Nephron (organoid): ENCODE results near the gene NOP56.

ENCODE experiments used
- H3K27ac Mint-ChIP-seq, 3 experiments: 2 replicates each; pipeline ENCODE4 v1.8.0; 2020; ENCODE audit warnings: mixed read lengths in 3 of 3, mild to moderate bottlenecking in 2 of 3, moderate library complexity in 1 of 3
- H3K27me3 Mint-ChIP-seq: 2 replicates; pipeline ENCODE4 v1.8.0; 2021; ENCODE audit warnings: low read depth, mild to moderate bottlenecking, moderate library complexity, mixed read lengths
- H3K36me3 Mint-ChIP-seq: 2 replicates; pipeline ENCODE4 v1.8.0; 2020; ENCODE audit warnings: low read depth, mixed read lengths
- H3K4me1 Mint-ChIP-seq: 2 replicates; pipeline ENCODE4 v1.8.0; 2020; ENCODE audit warnings: mixed read lengths
- H3K4me3 Mint-ChIP-seq, 3 experiments: 2 replicates each; pipeline ENCODE4 v1.8.0; 2020; ENCODE audit warnings: mild to moderate bottlenecking in 3 of 3, mixed read lengths in 3 of 3, moderate library complexity in 2 of 3
- H3K9me3 Mint-ChIP-seq: 2 replicates; pipeline ENCODE4 v1.8.0; 2020; ENCODE audit warnings: mixed read lengths
- TF ChIP-seq, protein P1 (sequence below), 3 experiments: fragments of 200-600 bp; sonication (generic); IDR thresholded peaks; one replicate each; pipeline ENCODE4 v1.5.0; 2021; ENCODE audit warnings: antibody characterized with exemption in 3 of 3; ENCODE audit not compliant: unreplicated experiment in 3 of 3

Gene NOP56

GRCh38 chr20:2618815-2619214, 33.6 kb upstream of the NOP56 start:
- Mint-ChIP-seq H3K27ac (no peak overlapping the region), H3K9me3 (peaks cover 10% of the 10 kb centered on the region), H3K4me1 (no peaks in the 10 kb centered on the region), H3K4me3 (no peak overlapping the region), H3K27me3 (peaks cover 14% of the 10 kb centered on the region), H3K36me3 (no peaks in the 10 kb centered on the region)
- TF ChIP-seq, protein P1, sequence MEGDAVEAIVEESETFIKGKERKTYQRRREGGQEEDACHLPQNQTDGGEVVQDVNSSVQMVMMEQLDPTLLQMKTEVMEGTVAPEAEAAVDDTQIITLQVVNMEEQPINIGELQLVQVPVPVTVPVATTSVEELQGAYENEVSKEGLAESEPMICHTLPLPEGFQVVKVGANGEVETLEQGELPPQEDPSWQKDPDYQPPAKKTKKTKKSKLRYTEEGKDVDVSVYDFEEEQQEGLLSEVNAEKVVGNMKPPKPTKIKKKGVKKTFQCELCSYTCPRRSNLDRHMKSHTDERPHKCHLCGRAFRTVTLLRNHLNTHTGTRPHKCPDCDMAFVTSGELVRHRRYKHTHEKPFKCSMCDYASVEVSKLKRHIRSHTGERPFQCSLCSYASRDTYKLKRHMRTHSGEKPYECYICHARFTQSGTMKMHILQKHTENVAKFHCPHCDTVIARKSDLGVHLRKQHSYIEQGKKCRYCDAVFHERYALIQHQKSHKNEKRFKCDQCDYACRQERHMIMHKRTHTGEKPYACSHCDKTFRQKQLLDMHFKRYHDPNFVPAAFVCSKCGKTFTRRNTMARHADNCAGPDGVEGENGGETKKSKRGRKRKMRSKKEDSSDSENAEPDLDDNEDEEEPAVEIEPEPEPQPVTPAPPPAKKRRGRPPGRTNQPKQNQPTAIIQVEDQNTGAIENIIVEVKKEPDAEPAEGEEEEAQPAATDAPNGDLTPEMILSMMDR (IDR thresholded peaks at IDR 0.05; ENCODE audit: unreplicated experiment in 3 of 3) = no peak

DNA sequence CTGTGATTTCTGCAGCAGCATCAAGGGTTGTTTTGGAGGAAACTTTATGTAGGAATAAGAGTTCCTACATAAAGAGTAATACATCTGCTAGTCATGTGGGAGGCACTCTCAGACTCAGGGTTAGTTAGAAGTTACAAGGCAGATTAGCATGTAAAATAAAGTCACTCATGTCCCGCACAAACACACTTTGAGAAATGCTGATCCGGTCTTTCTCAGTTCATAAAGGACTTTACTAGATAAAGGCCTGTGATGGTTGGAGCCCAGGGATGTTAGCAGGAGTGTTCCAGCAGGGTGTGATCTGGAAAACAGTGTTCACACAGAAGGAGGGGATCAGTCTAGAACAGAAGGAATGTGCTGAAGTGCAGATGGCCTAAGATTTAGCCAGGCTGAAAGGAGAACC, 33.1 kb upstream of the NOP56 start:
- H3K4me3 Mint-ChIP-seq = no peak overlapping the region

DNA sequence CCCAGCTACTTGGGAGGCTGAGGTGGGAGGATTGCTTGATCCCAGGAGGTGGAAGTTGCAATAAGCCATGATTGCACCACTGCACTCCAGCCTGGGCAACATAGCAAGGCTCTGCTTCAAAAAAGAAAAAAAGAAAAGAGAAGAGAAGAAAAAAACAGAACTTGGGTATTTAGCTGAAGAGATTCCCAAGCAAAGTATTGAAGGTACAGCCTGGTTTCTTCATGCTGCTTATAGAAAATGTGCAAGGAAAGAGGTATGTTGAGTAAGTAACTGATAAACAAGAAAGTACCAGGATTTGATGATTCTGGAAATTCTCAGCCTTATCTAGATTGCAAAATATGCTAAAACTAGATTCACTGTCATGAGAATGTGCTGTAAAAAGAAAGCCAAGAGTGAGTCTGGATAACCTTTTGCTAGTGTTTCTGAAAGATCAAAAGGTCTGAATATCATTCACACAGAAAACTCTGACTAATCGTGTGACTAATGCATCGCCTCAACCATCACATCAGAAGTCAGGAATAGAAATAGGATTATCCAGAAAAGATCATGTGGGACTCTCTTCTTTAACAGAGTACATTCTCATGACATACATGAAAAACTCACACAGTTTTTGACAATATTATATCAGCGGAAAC, 32.4 kb upstream of the NOP56 start:
- Mint-ChIP-seq H3K27ac (no peak overlapping the region), H3K36me3 (no peaks in the 10 kb centered on the region), H3K4me1 (no peaks in the 10 kb centered on the region), H3K4me3 (no peak overlapping the region), H3K9me3 (peaks cover 8% of the 10 kb centered on the region), H3K27me3 (peaks cover 14% of the 10 kb centered on the region)
- TF ChIP-seq, protein P1 (IDR thresholded peaks at IDR 0.05; ENCODE audit: unreplicated experiment in 3 of 3) = no peak

More for the DNA sequence above, 33.1 kb upstream of the NOP56 start:
- Mint-ChIP-seq H3K4me1 (no peaks in the 10 kb centered on the region), H3K36me3 (no peaks in the 10 kb centered on the region), H3K27me3 (peaks cover 14% of the 10 kb centered on the region), H3K27ac (no peak overlapping the region), H3K9me3 (peaks cover 10% of the 10 kb centered on the region)
- TF ChIP-seq, protein P1 (IDR thresholded peaks at IDR 0.05; ENCODE audit: unreplicated experiment in 3 of 3) = no peak

DNA sequence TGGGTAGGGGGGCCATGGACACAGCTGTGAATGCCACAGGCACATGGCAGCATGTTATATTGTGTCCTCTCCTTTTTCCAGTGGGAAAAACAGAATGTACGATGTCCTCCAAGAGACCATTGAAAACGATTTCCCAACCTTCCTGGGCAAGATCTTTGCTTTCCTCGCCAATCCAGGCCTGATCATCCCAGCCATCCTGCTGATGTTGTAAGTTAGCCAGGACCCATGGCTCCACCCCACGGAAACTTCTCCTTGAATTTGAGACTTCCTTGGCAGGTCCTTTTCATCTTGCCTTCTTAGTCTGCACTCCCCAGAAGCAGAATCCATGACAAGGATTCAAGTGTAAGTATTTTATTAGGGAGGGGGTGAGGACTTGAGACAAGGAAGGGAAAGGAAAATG, 28.2 kb upstream of the NOP56 start:
- TF ChIP-seq, protein P1 (IDR thresholded peaks at IDR 0.05; ENCODE audit: unreplicated experiment in 3 of 3) = no peak
- no peaks in the 10 kb centered on the region for H3K36me3 Mint-ChIP-seq
- H3K27me3 Mint-ChIP-seq = peaks cover 6% of the 10 kb centered on the region
- no peak overlapping the region for H3K27ac Mint-ChIP-seq
- H3K4me3 Mint-ChIP-seq = no peak overlapping the region
- peaks cover 11% of the 10 kb centered on the region for H3K9me3 Mint-ChIP-seq
- H3K4me1 Mint-ChIP-seq = no peaks in the 10 kb centered on the region

DNA sequence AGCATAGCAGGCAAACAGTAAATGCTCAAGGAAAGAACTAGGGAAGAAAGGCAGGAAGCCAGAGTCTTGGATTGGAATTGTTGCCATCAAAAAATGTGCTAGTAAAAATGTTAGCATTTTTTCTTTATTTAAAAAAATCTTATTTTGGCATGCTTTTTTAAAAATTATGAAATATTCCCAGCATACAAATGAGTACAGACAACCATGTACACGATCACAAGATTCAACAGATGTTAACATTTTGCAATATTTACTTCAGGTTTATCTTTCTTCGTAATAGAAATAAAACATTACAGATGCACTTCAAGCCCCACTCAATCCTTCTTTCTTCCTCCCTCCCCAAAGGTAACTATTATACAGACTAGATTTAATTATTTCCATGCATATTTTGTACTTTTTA, 27.4 kb upstream of the NOP56 start:
- no peak overlapping the region for H3K4me3 Mint-ChIP-seq

More for the DNA sequence above, 27.4 kb upstream of the NOP56 start:
- no peak overlapping the region for H3K27ac Mint-ChIP-seq
- H3K36me3 Mint-ChIP-seq = no peaks in the 10 kb centered on the region
- no peaks in the 10 kb centered on the region for H3K27me3 Mint-ChIP-seq
- TF ChIP-seq, protein P1 (IDR thresholded peaks at IDR 0.05; ENCODE audit: unreplicated experiment in 3 of 3) = no peak
- H3K9me3 Mint-ChIP-seq = peaks cover 8% of the 10 kb centered on the region
- H3K4me1 Mint-ChIP-seq = no peaks in the 10 kb centered on the region
